HUDEP-2 (cell line): ENCODE measurements around the gene LIPA.
A peak's percentile ranks its signal among the peaks of the same experiment; 100 is the strongest.
"Not testable (repeated sequence)": the region's sequence is repeated elsewhere in the genome, so short reads cannot be mapped to it uniquely, and the experiment has no call there.

Experiments used
- DNase-seq, 76 experiments: peaks; one replicate each; lab custom pipeline; 2025; ENCODE audit not compliant: unreplicated experiment in 76 of 76; lab: John Stamatoyannopoulos, UW

LIPA gene

DNA sequence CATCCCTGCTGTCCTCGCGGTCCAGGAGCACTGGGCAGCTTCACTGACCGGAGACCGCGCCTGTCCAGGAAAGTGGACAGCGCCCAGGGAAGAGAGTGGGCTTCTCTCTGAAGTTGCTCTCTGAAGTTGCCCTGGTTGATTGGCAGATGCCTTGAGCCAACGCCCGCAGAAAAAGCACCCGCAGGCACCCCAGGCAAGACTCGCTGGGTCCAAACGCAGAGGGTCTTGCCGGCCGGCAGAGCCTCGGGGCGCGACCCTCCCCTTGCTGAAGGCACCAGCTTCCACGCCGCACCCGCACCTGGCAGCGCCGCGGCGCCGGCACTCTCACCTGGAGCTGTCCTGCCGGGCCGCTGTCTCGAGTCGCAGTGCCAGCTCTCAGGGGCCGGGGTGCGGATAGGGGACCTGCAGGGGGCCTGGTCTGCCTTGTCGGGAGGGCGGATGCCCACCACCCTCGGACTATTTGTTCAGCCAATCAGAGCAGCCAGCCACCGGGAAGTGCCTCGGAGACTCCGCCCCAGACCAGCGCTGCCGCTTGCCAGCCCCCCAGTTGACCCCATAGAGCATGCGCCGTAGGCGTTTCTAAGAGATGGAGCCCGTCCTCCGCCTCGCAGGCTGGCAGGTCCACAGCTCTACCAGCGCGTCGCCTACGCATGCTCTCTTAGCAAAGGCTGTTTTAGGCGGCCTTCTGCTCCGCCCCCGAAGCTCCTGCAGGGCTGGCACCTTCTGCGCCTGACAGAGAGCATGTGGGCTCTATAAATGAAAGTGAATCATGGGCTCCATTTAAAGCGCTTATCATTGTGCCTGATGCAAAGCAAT, at the start of gene LIPA:
LIPA (minus strand) TSS at position 367 of the 816 bp plus-strand sequence. CDS start 4,127 bp downstream, outside the sequence.
- DNase-seq = peak; percentile 19 to 97 (median 93)

DNA sequence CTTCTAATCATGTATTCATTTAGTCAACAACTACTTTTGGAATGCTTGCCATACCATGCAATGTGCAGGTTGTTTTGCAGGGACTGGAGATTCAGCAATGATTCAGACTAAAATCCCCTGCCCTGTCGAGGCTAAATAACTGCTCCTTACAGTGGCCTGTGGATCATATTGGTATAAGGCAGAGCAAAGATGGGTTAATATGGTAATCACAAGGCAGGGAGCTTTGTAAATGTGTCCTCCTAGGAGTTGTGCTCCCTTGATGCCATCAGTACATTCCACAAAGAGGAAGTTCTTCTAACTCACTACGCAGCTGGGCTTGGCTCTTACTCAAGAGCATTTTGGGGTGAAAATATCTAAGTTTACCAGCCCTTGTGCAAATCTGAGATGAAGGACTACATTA, 49.7 kb upstream of the LIPA start:
- peak in 17 of 76 experiments; percentile 0 to 58 (median 20) for DNase-seq

DNA sequence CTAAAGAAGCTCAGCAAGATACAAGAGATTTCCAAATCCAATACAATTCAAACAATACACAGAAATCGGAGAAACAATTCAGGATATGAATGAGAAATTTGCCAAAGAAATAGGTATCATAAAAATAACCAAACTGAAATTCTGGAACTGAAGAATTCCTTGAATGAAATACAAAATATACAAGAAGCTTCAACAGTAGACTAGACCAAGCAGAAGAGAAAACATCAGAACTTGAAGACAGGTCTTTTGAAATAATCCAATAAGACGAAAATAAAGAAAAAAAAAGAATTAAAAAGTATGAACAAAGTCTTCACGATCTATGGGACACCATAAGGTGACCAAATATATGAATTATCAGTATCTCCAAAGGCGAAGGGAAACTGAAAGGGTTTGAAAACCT, 47.5 kb upstream of the LIPA start:
- no peak for DNase-seq

DNA sequence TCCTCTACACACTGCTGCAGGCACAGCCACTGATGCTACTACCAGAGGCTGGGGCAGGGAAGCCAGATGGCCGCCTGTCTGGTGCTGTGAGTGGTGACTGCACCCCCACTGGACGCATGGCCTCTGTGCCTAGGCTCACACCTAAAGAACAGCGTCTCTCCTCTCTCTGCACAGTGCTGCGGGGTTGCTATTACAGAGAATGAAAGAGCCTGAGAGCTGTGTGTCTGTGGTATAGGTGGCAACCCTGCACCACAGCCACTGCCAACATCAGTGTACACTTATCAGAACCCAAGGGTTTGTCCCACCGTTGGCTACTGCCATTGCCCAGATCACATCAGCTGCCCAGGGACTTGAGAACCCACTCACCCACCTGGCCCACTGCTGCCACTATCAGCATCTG, 46.2 kb upstream of the LIPA start:
- DNase-seq = no peak

DNA sequence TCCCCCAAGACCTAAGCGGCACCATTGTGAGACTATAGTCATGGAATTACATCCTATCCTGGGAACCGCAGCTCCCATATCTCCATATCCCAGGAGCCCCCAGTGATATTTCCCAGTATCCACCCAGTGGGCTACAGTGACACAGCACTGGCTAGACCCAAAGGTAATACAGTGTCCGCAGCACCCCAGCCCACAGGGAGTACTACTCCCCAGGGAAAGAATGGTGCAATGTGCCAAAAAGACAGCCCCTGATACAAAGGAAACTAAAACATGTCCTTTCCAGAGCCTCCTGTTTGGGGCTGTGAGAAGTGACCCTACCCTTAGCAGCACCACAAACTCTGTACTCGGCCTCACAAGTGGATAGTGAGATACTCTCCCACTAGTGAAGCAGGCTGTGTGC, 45.8 kb upstream of the LIPA start:
- no peak for DNase-seq

DNA sequence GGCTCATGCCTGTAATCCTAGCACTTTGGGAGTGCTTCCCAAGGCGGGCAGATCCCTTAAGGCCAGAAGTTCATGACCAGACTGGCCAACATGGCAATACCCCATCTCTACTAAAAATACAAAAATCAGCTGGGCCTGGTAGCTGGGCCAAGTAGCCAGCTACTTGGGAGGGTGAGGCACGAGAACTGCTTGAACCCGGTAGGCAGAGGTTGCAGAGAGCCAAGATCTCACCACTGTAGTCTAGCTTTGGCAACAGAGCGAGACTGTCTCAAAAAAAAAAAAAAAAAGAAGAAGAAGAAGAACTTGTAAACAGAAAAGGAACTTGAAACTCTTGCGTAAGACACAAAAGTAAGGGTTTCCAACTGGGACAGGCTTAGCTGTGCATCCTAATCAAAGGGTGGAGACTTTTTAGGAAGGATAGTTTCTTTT, 44.7 kb upstream of the LIPA start:
- DNase-seq = no peak

DNA sequence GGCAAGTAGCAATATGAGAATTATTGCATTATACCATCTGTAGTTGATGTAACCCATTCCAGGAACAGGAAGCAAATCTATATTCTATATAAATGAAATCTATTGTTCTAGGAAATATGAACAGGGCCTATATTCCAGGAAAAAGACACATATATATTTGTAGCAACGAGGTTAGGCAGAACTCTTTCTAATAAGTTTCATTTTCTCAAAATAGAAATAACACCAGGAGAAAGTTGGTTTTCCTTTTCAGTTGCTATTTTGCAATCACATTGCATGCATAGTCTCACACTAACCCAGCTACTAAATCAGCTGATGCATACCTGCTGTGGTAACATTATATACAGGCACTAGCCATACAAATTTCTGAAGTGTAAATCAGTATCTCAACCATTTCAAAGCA, 44.0 kb upstream of the LIPA start:
- DNase-seq = no peak

- no peak for DNase-seq
Measured at GRCh38 chr10:89294721-89295239, 43.2 kb upstream of the LIPA start.

GRCh38 chr10:89285303-89285702, 33.7 kb upstream of the LIPA start:
- DNase-seq = not testable (repeated sequence)

GRCh38 chr10:89284711-89285110, 33.1 kb upstream of the LIPA start:
- not testable (repeated sequence) for DNase-seq

DNA sequence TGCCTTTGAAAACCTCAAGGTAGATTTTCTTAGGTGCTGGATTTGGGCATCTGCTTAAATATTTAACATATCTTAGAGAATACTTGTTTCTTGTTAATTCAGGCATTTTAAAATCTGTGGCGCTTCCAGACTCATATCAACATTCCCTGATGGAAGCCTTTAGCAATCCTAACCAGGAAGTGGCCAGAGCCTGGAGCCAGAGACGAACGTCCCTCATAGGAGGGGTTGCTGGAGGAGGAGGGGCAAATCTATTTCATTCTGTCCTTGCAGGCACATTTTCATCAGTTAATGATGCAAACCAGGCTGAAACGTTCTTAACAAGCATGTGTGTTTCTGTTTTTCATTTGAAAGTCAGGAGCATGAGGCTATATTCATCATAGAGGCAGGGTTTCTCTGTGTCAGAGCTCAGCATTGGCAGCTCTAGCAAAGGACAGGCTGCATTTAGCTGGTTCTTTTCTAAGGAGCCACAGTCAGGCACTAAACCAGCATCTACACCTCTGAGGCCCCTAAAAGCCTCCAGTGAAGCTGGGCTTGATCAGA, 32.4 kb upstream of the LIPA start:
- no peak for DNase-seq

GRCh38 chr10:89283025-89283935, 31.7 kb upstream of the LIPA start:
- DNase-seq = no peak

DNA sequence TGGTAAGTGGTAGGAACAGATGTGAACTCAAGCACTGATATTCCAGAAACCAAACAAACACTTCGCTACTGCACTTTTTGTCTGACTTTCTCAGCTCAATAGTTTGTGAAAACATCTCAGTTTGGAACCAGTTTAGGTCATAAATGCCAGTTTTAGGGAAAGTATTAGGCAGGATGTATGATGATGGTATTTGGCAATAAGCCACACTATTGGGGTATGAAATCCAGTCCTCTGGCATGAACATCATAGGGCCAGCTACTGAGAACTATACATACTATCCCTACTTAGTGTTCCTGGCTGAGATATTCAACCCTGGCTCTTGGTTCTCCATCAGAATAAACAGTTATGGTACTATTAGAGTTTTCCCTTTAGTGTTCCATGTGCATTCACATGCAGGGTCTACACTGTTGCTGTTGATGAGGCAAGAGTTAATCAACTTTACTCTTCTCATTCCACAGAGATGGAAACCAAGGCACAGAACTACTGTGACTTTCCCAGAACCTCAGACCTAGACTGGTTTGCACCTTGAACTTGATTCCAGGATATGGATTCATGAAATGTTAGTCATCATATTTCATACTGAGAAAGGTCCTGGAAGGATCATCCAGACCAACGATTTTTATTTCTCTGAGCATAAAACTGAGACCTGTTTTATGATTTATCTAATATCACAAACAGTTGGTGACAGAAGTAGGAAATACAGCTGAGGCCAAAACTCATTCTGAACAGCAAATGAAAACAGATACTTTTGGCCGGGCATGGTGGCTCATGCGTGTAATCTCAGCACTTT, 30.2 kb upstream of the LIPA start:
- no peak for DNase-seq

DNA sequence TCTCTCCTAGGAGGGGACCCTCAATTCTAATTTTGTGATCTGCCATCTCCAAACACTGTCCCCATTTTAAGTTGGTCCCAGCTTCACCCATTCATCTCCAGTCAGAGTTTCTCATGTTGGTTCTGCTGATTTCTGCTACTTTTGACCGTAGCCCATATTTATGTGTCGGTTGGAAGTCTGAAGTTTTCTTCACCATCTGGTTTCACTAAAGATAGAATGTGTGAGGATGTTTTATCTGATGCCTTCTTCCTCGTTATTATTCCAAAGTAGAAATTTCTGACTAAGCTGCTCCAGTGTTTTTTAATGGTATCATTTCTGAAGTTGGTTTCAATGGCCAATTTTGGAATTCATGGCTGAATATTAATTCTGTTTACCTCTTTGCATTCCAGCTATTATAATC, 28.9 kb upstream of the LIPA start:
- DNase-seq = no peak

GRCh38 chr10:89279421-89279869, 27.9 kb upstream of the LIPA start:
- DNase-seq = peak in 14 of 76 experiments; percentile 4 to 24 (median 13)

- DNase-seq = no peak
Measured at GRCh38 chr10:89278900-89279392, 27.4 kb upstream of the LIPA start.

- no peak for DNase-seq
Measured at GRCh38 chr10:89278034-89278535, 26.5 kb upstream of the LIPA start.

DNA sequence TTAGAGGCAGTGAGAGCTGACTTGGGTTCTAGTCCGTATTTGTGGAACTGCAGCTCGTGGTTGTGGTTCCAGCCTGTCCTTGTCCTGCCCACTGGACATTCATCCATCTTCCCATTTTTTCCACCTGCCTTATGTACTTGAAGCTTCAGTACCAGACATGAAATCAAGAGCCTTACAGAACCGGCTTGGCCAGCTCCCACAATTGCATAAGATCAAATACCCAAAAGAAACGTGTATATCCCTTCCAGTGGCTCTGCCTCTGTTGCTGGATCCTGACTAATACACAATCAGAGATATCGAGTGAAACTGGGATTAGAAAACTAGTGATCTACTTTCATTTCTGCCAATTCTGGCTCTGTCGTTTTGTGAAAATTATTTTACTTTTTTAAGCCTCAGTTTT, 23.8 kb upstream of the LIPA start:
- DNase-seq = no peak

DNA sequence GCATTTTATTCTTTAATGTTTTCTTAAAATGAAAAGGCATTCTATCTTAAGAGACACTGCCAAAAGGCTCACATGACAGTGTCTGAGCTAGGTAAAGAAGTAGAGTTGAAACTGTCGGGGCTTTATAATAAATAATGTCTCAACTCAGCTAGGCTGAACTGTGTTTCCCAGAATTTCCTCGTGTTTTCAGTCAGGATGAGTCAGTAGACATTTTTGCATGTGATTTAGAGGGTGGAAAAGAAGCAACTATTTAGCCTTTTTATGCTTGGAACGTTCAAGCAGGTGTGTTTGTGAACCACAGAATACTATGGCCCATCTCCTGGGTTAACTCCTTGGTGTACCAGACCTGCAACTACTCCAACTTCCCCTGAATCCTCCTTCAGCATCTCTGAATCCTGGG, 23.4 kb upstream of the LIPA start:
- DNase-seq = no peak

- no peak for DNase-seq
Measured at GRCh38 chr10:89273680-89274079, 22.1 kb upstream of the LIPA start.
